Activated CD4-positive, alpha-beta T cell treated with anti-CD3 and anti-CD28 coated beads, Interleukin-2, amount 10 ng/mL, durations not matched to agents 7 days and 5 days (primary cell): ENCODE data around the gene BEST1. TPM values are rescaled to one million over a fixed set of nuclear protein-coding genes. Genes with fewer than 3 reads are reported as not detected.
A peak's percentile ranks its signal among the peaks of the same experiment; 100 is the strongest.
"Not testable (repeated sequence)": the region's sequence is repeated elsewhere in the genome, so short reads cannot be mapped to it uniquely, and the experiment has no call there.

Experiments
- CTCF ChIA-PET: fragments of 350-600 bp; sonication (Branson Sonifier 250); formaldehyde crosslinking; loops from one replicate; lab custom pipeline; 2021; ENCODE audit warnings: antibody characterized with exemption; lab: Charles Lee
- POLR2A ChIA-PET: fragments of 350-600 bp; sonication (Branson Sonifier 250); formaldehyde crosslinking; loops from one replicate; lab custom pipeline; 2021; ENCODE audit warnings: antibody characterized with exemption; lab: Charles Lee
- DNase-seq: peaks from one replicate; pipeline ENCODE4 v3.0.0-alpha.2; 2020
- H3K27ac Mint-ChIP-seq: one replicate; pipeline ENCODE4 v1.8.0; 2021; ENCODE audit warnings: mild to moderate bottlenecking, moderate library complexity, mixed read lengths
- H3K27me3 Mint-ChIP-seq: one replicate; pipeline ENCODE4 v1.8.0; 2021; ENCODE audit warnings: mixed read lengths
- H3K36me3 Mint-ChIP-seq: one replicate; pipeline ENCODE4 v1.8.0; 2021; ENCODE audit warnings: low read depth, mixed read lengths
- H3K4me1 Mint-ChIP-seq: one replicate; pipeline ENCODE4 v1.8.0; 2021; ENCODE audit warnings: mixed read lengths
- H3K4me3 Mint-ChIP-seq: one replicate; pipeline ENCODE4 v1.8.0; 2021; ENCODE audit warnings: mild to moderate bottlenecking, moderate library complexity, mixed read lengths
- H3K9me3 Mint-ChIP-seq: one replicate; pipeline ENCODE4 v1.8.0; 2021; ENCODE audit warnings: mixed read lengths
- total RNA-seq, 2 experiments: library from RNA; stranded (reverse); gene quantifications; one replicate each; pipeline ENCODE4 v1.2.3, GENCODE V29; 2021

BEST1 gene
- total RNA-seq, 2 experiments from 2014 or later = not detected

- Mint-ChIP-seq H3K9me3 (no peaks in the 10 kb centered on the region), H3K27ac (no peak overlapping the region), H3K4me1 (peaks cover 4% of the 10 kb centered on the region), H3K36me3 (peaks cover 2% of the 10 kb centered on the region), H3K27me3 (no peaks in the 10 kb centered on the region), H3K4me3 (no peak overlapping the region)
- ChIA-PET CTCF (interaction anchor here (0.7 to 1.0 kb wide), 2 partner anchors 12 to 70 kb away, joined by 3 read pairs; no protein-coding TSS in a partner anchor), POLR2A (no interaction called here)
- DNase-seq = no peak
Observed at GRCh38 chr11:61980783-61981541, 30.8 kb downstream of the BEST1 start.

- no peak overlapping the region for H3K4me3 Mint-ChIP-seq
- POLR2A ChIA-PET = no interaction called here
- CTCF ChIA-PET = interaction anchor here (0.6 to 1.2 kb wide), 3 partner anchors 11 to 340 kb away, joined by 3 to 5 read pairs (median 3); no protein-coding TSS in a partner anchor
- peaks cover 14% of the 10 kb centered on the region for H3K27me3 Mint-ChIP-seq
- DNase-seq = no peak
- peaks cover 15% of the 10 kb centered on the region for H3K9me3 Mint-ChIP-seq
- H3K4me1 Mint-ChIP-seq = peaks cover 4% of the 10 kb centered on the region
- H3K27ac Mint-ChIP-seq = no peak overlapping the region
- H3K36me3 Mint-ChIP-seq = peaks cover 13% of the 10 kb centered on the region
Observed at GRCh38 chr11:61983419-61983818, 33.3 kb downstream of the BEST1 start.

DNA sequence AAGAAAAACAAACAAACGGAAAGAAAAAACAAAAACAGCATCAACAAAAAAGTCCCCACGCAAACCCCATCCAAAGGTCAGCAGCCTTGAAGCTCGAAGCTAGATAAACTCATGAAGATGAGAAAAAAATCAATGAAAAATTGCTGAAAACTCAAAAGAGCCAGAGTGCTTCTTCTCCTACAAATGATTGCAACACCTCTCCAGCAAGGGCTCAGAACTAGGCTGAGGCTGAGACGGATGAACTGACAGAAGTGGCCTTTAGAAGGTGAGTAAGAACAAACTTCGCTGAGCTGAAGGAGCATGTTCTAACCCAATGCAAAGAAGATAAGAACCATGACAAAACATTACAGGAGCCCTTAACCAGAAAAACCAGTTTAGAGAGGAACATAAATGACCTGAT is 35.7 kb downstream of the BEST1 start:
- POLR2A ChIA-PET = interaction anchor here (0.6 kb wide), 1 partner anchor 310 kb away, joined by 3 read pairs; no protein-coding TSS in a partner anchor

DNA sequence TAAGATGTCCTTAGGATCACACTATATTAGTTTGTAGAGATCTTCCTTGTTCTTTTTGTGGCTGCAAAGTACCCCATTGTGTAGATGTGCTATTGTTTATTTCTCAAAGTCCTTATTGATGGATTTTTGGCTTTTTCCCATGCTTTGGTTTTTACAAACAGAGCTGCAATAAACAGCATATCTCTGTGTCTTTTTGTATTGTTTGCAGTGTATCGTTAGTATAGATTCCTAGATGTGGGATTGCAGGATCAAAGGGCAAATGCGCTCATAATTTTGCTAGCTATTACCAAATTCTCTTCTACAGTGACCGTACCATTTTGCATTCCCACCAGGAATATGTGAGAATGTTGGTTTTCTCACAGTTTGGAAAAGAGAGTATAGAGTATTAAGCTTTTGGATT is 44.8 kb downstream of the BEST1 start:
- no peak overlapping the region for H3K4me3 Mint-ChIP-seq
- H3K36me3 Mint-ChIP-seq = peaks cover 15% of the 10 kb centered on the region
- H3K4me1 Mint-ChIP-seq = no peaks in the 10 kb centered on the region
- H3K9me3 Mint-ChIP-seq = peaks cover 18% of the 10 kb centered on the region
- no peak overlapping the region for H3K27ac Mint-ChIP-seq
- H3K27me3 Mint-ChIP-seq = no peaks in the 10 kb centered on the region
- DNase-seq = no peak
- POLR2A ChIA-PET = no interaction called here
- CTCF ChIA-PET = interaction anchor here (1.2 kb wide), 1 partner anchor 11 kb away, joined by 5 read pairs; no protein-coding TSS in a partner anchor

More for the DNA sequence above, 35.7 kb downstream of the BEST1 start:
- Mint-ChIP-seq H3K27me3 (peaks cover 19% of the 10 kb centered on the region), H3K4me3 (no peak overlapping the region), H3K27ac (no peak overlapping the region), H3K36me3 (peaks cover 13% of the 10 kb centered on the region), H3K4me1 (peaks cover 4% of the 10 kb centered on the region), H3K9me3 (peaks cover 16% of the 10 kb centered on the region)
- CTCF ChIA-PET = interaction anchor here (0.9 to 1.9 kb wide), 2 partner anchors 13 to 18 kb away, joined by 3 to 6 read pairs; partner anchors contain the start of gene FTH1
- no peak for DNase-seq

DNA sequence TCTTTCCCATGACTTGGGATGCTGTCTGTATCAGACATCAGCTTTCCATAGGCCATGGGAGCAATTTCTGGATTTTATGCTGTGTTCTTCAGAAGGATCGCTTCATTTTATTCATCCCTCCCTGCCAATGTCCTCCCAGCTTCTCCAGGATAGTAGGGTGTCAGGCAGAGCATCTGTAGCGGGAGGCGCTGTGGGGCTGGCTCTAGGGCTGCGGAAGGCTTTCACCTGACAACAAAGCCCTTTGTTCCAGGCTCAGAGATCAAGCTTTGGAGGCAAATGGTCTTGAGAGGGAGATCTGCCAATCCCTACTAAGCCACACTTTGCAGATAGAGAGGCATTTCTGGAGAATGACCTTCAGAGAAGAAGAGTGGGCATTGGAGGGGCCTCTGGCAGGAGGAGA is 46.8 kb downstream of the BEST1 start:
- Mint-ChIP-seq H3K36me3 (peaks cover 15% of the 10 kb centered on the region), H3K4me1 (no peaks in the 10 kb centered on the region), H3K27ac (no peak overlapping the region), H3K9me3 (peaks cover 15% of the 10 kb centered on the region), H3K27me3 (no peaks in the 10 kb centered on the region), H3K4me3 (no peak overlapping the region)
- ChIA-PET CTCF (no interaction called here), POLR2A (no interaction called here)
- DNase-seq = no peak

GRCh38 chr11:61999141-61999975 is 49.2 kb downstream of the BEST1 start:
- H3K4me1 Mint-ChIP-seq = no peaks in the 10 kb centered on the region
- DNase-seq = no peak
- no peaks in the 10 kb centered on the region for H3K27me3 Mint-ChIP-seq
- peaks cover 12% of the 10 kb centered on the region for H3K9me3 Mint-ChIP-seq
- peak overlapping the region; percentile 81 for H3K27ac Mint-ChIP-seq
- CTCF ChIA-PET = interaction anchor here (0.7 to 2.1 kb wide), 2 partner anchors 10 to 13 kb away, joined by 3 to 6 read pairs; no protein-coding TSS in a partner anchor
- H3K36me3 Mint-ChIP-seq = peaks cover 15% of the 10 kb centered on the region
- POLR2A ChIA-PET = no interaction called here
- H3K4me3 Mint-ChIP-seq = no peak overlapping the region

- DNase-seq = no peak
- Mint-ChIP-seq H3K27ac (no peak overlapping the region), H3K4me3 (no peak overlapping the region), H3K27me3 (no peaks in the 10 kb centered on the region), H3K36me3 (peaks cover 15% of the 10 kb centered on the region), H3K9me3 (peaks cover 12% of the 10 kb centered on the region), H3K4me1 (no peaks in the 10 kb centered on the region)
- ChIA-PET POLR2A (no interaction called here), CTCF (interaction anchor here (1.0 to 2.1 kb wide), 2 partner anchors 15 to 23 kb away, joined by 3 to 6 read pairs; no protein-coding TSS in a partner anchor)
Observed at GRCh38 chr11:62000539-62001446, 50.6 kb downstream of the BEST1 start.

DNA sequence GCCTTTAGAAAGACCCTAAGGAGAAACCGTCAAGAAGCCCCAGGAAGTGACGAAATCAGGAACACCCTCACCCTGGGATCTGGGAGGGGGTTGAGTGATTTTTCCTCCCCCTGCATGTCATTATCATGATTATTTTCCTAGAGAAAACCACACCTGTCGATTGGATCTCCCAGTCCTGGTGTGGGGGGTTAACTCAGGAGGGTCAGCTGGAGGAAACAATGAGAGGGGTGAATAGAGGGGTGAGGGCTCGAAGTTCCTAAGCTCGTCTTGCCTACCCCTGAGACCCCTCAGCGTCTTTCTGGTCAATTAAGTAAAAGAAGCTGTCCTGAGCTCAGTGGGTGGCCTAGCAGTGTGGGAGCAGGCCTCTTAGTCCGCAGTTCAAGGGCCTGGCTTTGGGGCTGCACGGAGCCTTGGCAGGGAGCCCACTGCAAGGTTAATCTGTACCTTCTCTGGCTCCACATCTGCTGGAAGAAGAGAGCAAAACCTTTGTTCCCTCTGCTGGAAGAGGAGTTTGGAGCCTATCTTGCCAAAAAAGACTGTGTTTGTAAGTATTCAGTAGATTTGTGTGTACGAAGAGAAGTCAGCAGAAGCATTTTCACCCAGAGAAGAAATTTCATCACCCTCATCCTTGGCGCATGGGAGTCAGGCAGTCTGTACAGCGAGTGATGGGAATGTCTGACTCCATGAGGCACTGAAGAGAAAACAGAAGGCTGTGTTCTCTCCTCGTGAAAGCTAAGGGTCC is 51.5 kb downstream of the BEST1 start:
- H3K4me3 Mint-ChIP-seq = no peak overlapping the region
- peaks cover 12% of the 10 kb centered on the region for H3K9me3 Mint-ChIP-seq
- ChIA-PET CTCF (interaction anchor here (1.0 kb wide), 1 partner anchor 22 kb away, joined by 3 read pairs; no protein-coding TSS in a partner anchor), POLR2A (no interaction called here)
- no peaks in the 10 kb centered on the region for H3K4me1 Mint-ChIP-seq
- no peaks in the 10 kb centered on the region for H3K27me3 Mint-ChIP-seq
- H3K27ac Mint-ChIP-seq = no peak overlapping the region
- DNase-seq = no peak
- peaks cover 15% of the 10 kb centered on the region for H3K36me3 Mint-ChIP-seq

- not testable (repeated sequence) for H3K27me3 Mint-ChIP-seq, H3K27ac Mint-ChIP-seq
- CTCF ChIA-PET = interaction anchor here (1.9 kb wide), 1 partner anchor 12 kb away, joined by 4 read pairs; no protein-coding TSS in a partner anchor
Observed at GRCh38 chr11:62002283-62002682, 52.1 kb downstream of the BEST1 start.

GRCh38 chr11:62004473-62004872 is 54.3 kb downstream of the BEST1 start:
- H3K27me3 Mint-ChIP-seq = peaks cover 2% of the 10 kb centered on the region
- peaks cover 2% of the 10 kb centered on the region for H3K36me3 Mint-ChIP-seq
- POLR2A ChIA-PET = no interaction called here

More at GRCh38 chr11:62002283-62002682, 52.1 kb downstream of the BEST1 start:
- H3K4me1 Mint-ChIP-seq, POLR2A ChIA-PET, H3K4me3 Mint-ChIP-seq, DNase-seq: not testable (repeated sequence)
- peaks cover 12% of the 10 kb centered on the region for H3K9me3 Mint-ChIP-seq
- peaks cover 15% of the 10 kb centered on the region for H3K36me3 Mint-ChIP-seq

DNA sequence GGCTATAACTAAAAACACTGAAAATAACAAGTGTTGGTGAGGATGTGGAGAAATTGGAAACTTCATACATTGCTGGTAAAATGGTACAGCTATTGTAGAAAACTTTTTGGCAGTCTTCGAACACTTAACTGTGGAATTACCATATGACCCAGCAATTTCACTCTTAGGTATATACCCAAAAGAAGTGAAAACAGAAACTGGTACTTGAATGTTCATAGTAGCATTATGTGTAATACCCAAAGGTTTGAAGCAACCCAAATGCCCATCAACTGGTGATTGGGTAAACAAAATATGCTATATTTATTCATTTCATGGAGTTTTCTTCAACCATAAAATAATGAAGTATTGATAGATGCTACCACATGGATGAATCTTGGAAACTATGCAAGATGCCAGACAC is 58.0 kb downstream of the BEST1 start:
- Mint-ChIP-seq H3K4me1 (peaks cover 7% of the 10 kb centered on the region), H3K9me3 (no peaks in the 10 kb centered on the region), H3K27me3 (peaks cover 2% of the 10 kb centered on the region), H3K4me3 (no peak overlapping the region), H3K27ac (no peak overlapping the region), H3K36me3 (no peaks in the 10 kb centered on the region)
- DNase-seq = no peak
- ChIA-PET CTCF (interaction anchor here (0.8 to 1.2 kb wide), 2 partner anchors 8 to 17 kb away, joined by 3 read pairs; no protein-coding TSS in a partner anchor), POLR2A (no interaction called here)

More at GRCh38 chr11:62004473-62004872, 54.3 kb downstream of the BEST1 start:
- Mint-ChIP-seq H3K4me1 (no peaks in the 10 kb centered on the region), H3K9me3 (peaks cover 2% of the 10 kb centered on the region), H3K27ac (no peak overlapping the region), H3K4me3 (no peak overlapping the region)
- DNase-seq = no peak
- CTCF ChIA-PET = interaction anchor here (1.6 kb wide), 1 partner anchor 106 kb away, joined by 3 read pairs; no protein-coding TSS in a partner anchor
